Endothelial cell of umbilical vein (primary cell): ENCODE results near the gene SFMBT2.

Experiments
- CTCF ChIP-seq, 2 donors: IDR thresholded peaks; 1 replicate in 1 of 2; 2 replicates in 1 of 2; pipeline ENCODE4 v1.5.1; 2011; ENCODE audit warnings: low read length in 2 of 2, mild to moderate bottlenecking in 2 of 2, moderate library complexity in 2 of 2, control low read depth in 1 of 2, inconsistent platforms in 1 of 2, low read depth in 1 of 2; ENCODE audit not compliant: insufficient read depth in 1 of 2; ENCODE audit errors: extremely low read depth in 1 of 2
- EZH2 ChIP-seq: IDR thresholded peaks from 2 replicates; pipeline ENCODE4 v1.6.1; 2012; ENCODE audit warnings: borderline replicate concordance, low read depth, mild to moderate bottlenecking, moderate library complexity, low read length, inconsistent platforms; ENCODE audit not compliant: severe bottlenecking

DNA sequence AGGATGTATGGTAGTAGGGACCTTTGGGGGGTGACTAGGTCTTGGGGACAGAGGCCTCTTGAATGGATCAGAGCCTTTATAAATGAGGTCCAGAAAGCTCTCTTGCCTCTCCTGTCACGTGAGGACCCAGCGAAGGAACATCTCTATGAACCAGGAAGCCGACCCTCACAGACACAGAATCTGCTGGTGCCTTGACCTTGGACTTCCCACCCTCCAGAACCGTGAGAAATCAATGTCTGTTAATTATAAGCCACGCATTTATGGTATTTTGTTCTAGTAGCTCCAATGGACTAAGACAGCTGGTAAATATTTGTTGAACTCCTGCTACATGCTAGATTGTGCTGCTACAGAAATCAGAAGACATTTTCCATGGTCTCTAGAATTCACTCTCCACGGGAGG is 276.9 kb downstream of the SFMBT2 start:
- TF ChIP-seq CTCF (IDR thresholded peaks at IDR 0.05; ENCODE audit: extremely low read depth in 1 of 2, insufficient read depth in 1 of 2, low read depth in 1 of 2, low read length in 2 of 2) (no peak), EZH2 (no peak)
